Heart left ventricle (tissue), 13 donors: ENCODE measurements around the gene DNAJB6.

Experiments
- CTCF ChIP-seq, 12 donors: fragments of 200-600 bp; sonication (generic) in 4 of 12; IDR thresholded peaks; one replicate each; pipeline versions ENCODE4 v1.5.0 to v1.8.0; 2018 to 2022; ENCODE audit warnings: antibody characterized with exemption in 12 of 12, mild to moderate bottlenecking in 5 of 12
- POLR2A ChIP-seq, 2 donors: fragments of 450-650 bp; IDR thresholded peaks; one replicate each; pipeline ENCODE4 v1.6.1; 2017; ENCODE audit warnings: antibody characterized with exemption in 2 of 2, mild to moderate bottlenecking in 2 of 2, moderate library complexity in 2 of 2
- donor health status: ischemic (EF 13 %, LVEDD 7.1; RV severe dilation, severe dysfunction).
- donor health status: DM: no; HTN: yes; CAD: no.
- donor health status: DM: no; HTN: no; CAD: no.
- donor health status: ischemic (EF 25% LVEDD 6.9; RV normal size, moderate dysfunction).
- donor health status: ischemic (EF 25% LVEDD 5.7; RV mildly dilated, moderate dysfunction).
- donor health status: ischemic (EF 35%, LVEDD 5.7; RV mildly dilated, moderate dysfunction).
- donor health status: nonischemic (EF 11% LVEDD 7.7; RV severe dilation, severe dysfunction).
- donor health status: DM: yes; HTN: yes; CAD: no.
- donor health status: PGD.
- donor health status: ischemic (EF 29% LVEDD 5.4; RV normal size, mild dysfunction).
- donor health status: nonischemic (EF 23%, LVEDD 6.1; RV moderate dilation, normal function).

- TF ChIP-seq CTCF (IDR thresholded peaks at IDR 0.05) (no peak), POLR2A (IDR thresholded peaks at IDR 0.05) (no peak)
Measured at GRCh38 chr7:157415486-157415885, 78.7 kb downstream of the DNAJB6 start.
